HG02943 (cell line): ENCODE data around the gene WFIKKN2.

ENCODE experiments used
- ATAC-seq: cut with Tn5 transposase; IDR thresholded peaks from one replicate; pipeline ENCODE4 v1.9.1; 2021; ENCODE audit warnings: mild to moderate bottlenecking, low read depth, moderate library complexity; ENCODE audit not compliant: unreplicated experiment

Gene WFIKKN2

GRCh38 chr17:50808413-50808812, 27.0 kb upstream of the WFIKKN2 start:
- ATAC-seq = no peak

- ATAC-seq = no peak
Observed at GRCh38 chr17:50808888-50809287, 26.5 kb upstream of the WFIKKN2 start.

DNA sequence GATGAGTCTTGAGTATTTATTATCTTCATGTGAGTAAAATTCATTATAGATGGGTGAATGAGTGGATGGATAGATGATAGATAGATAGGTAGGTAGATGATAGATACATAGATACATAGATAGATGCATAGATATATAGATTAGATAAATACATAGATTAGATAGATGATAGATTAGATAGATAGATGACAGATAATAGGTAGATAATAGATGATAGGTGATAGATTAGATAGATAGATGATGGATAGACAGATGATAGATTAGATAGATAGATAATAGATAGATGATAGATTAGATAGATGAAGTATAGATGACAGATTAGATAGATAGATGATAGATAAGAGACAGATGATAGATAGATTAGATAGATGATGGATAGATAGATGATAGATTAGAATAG, 21.8 kb upstream of the WFIKKN2 start:
- ATAC-seq = no peak

DNA sequence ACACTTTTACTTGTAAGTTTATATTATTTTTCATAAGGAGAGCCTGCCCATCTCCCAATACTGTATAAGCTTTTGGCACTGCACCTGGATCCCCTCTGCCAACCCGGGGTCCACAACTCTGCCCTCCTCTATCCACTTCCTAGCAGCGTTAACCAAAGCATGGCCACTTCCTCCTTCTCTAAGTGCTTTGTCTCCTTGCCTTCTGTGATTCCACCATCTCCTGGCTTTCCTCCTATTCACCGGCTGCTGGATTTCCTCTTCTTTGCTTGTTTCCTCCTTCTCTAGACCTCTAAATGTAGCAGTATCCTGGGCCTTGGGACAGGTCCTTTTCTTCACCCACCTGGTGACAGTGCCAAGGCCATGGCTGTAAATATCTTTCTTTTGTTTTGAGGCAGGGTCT, 20.0 kb upstream of the WFIKKN2 start:
- no peak for ATAC-seq

DNA sequence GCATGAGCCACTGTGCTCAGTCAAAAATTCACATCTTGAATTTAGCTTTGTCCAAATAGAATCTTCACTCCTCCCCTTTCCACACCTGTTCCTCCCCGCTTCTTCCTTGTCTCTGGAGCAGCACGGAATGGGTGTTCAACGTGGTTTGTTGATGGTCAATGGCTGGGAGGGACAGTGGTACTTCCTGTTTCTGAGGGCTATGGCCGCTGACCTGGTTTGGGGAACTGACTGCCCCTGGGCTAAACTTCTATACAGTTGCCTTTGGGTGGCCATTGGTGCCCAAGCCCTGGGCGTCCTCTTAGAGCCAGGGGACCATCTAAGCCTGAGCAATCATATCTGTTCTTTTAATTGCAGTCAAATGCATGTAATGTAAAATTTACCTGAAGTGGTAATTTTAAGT, 19.1 kb upstream of the WFIKKN2 start:
- ATAC-seq = no peak

DNA sequence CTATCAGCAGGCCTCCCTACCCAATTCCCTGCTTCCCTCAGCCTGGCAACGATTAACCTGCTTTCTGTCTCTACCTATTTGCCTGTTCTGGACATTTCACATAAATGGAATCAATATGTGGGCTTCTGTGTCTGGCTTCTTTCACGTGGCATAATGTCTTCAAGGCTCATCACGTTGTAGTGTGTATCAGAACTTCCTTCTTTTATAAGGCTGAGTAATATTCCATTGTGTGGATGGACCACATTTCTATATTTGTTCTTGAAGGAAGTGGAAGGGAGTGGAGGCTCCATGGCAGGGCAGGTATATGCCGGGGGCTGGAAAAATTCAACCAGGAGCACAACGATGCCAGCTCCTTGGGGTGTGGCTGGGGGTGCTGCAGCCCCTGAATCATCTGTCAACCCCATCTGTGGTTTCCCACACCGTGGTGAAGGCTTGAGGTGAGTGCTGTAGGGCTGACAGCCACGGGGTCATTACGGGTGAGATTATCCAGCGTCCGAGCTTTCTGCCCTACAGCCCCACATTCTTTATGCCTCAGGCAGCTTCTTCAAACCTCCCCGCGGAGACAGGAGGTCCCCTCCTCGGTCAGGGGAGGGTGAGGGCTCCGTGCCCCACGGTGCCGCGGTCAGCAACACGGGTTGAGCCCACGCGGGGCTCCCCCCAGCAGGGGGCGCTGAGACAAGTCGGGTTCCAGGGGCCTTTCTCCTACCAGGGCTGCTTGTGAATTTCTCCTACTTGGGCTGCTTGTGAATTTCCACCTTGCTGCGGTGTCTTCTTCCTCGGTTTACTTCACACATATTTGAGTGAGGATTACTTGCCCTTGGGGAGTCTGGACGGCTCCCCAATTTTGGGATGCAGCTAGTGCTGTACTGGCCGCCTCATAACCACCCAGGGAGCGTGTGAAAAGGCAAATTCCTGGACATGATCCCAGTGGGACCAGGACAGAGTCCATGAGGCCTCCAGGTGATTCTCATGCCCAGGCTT, 18.3 kb upstream of the WFIKKN2 start:
- ATAC-seq = no peak

GRCh38 chr17:50817838-50818237, 17.5 kb upstream of the WFIKKN2 start:
- no peak for ATAC-seq

DNA sequence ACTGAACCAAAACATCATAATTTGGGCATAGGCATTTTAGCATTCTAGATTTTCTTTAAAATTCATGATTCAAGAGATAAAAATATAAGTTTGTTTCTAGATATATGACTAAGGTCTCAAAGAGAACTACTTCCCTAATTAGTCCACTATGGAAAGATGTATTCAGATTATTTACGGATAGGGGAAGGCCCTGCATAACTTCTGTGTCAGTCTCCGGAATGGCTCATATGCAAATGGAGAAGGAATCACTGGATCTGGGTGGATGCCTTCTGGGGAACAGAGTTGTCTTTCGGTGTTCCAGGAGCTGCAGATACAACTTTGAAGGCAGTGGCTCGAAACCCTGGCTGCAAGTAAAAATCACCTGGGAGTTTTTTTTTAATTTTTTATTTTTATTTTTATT, 17.1 kb upstream of the WFIKKN2 start:
- no peak for ATAC-seq

DNA sequence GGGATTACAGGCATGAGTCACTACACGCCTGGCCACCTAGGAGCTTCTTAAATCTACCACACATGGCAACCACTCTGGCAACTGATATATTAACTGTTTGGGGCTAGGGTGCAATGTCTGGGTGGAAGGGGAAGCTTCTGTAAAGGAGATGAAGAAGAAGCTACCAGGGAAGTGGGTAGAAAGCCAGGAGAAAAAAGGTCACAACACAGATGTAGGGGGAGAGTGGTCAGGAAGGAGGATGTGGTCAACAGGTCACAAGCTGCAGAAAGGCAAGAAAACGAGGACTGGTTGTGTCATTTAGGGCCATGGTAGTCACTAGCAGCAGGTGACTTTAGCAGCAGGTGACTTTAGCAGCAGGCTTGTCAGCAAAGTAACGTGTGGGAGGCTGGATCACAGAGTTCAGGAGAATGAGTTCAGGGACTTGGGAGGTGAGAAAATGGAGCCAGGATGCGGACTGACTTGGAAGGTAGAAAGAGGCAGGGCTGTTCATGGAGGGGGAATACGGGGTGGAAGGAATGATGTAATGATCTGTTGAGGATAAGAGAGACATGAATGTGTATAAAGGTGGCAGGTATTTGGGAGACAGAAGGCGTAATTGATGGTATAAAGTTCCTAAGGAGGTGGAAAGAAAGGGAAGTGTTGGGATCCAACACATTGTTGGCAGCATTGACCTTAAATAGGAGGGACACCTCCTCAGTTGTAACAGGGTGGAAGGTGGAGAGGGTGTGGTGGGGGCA, 16.3 kb upstream of the WFIKKN2 start:
- ATAC-seq = no peak

GRCh38 chr17:50820651-50821050, 14.7 kb upstream of the WFIKKN2 start:
- ATAC-seq = no peak

DNA sequence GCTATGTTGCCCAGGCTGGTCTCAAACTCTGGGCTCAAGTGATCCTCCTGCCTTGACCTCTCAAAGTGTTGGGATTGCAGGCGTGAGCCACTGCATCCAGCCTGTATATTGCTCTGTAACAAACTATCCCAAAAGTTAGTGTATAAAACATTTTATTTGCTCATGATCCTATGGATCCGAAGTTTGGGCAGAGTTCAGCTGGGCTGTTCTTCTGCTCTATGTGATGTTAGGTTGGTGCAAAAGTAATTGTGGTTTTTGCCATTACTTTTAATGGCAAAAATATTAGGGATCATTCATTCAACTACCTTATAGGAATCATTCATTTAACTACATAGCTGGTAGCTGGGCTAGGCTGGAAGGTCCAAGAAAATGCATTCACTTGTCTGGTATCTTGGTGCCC, 12.8 kb upstream of the WFIKKN2 start:
- no peak for ATAC-seq

DNA sequence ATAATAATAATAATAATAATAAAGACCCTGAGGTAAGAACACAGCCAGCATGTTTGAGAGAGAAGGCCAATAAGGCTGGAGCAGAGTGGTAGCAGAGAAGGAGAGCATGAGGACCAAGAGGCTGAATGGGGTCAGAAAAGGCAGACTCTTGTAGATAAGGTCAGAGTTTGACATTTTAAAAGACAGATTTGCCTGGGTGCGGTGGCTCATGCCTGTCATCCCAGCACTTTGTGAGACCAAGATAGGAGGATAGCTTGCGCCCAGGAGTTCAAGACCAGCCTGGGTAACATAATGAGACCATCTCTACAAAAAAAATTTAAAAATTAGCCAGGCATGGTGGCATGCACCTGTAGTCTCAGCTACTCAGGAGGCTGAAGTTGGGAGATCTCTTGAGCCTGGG, 11.0 kb upstream of the WFIKKN2 start:
- no peak for ATAC-seq

DNA sequence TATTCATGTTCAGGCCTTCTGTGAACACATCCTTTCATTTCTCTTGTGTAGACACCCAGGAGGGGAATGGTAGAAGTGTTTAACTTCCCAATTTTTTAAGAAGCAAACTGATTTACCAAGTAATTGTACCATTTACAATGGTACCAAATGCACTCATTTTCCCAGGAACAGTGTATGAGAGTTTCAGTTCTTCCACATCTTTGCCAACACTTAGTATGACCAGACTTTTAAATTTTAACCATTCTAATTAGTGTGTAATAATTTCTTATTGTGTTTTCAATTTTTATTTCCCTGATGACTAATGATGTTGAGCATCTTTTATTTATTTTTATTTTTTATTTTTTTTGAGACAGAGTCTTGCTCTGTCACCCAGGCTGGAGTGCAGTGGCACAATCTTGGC, 10.2 kb upstream of the WFIKKN2 start:
- ATAC-seq = no peak

GRCh38 chr17:50828508-50829170, 6.7 kb upstream of the WFIKKN2 start:
- no peak for ATAC-seq

- no peak for ATAC-seq
Observed at GRCh38 chr17:50829332-50829731, 6.1 kb upstream of the WFIKKN2 start.

- no peak for ATAC-seq
Observed at GRCh38 chr17:50830352-50830751, 5.0 kb upstream of the WFIKKN2 start.

GRCh38 chr17:50830994-50831393, 4.4 kb upstream of the WFIKKN2 start:
- ATAC-seq = no peak

GRCh38 chr17:50831471-50831928, 3.9 kb upstream of the WFIKKN2 start:
- ATAC-seq = no peak

DNA sequence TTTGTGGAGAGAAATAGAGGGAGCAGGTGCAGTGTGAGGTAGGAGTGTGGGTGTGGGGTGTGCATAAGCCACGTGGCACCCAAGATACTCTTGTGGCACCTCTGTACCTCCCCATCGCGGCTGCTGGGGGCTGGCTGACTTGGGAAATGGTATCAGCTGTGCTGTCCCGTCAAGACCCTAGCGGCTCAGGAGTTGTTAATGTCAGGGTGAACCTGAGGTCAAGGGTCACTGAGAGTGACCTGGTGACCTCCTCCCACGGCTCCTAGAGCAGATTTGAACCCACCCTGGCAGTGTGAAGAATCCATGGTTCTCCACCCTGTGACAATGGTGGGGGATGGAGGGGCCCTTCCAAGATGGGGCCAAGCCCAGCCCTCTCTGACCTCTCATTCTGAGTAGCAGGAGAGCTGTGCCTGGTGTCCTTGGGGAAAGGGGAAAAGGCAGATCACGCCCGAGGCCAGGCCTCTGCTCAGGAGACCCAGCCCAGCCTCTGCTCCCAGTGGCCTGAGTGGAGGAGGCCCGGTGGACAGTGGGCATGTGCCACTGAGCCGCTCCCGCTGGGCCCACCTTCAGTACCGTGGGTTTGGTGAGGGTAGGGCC, 3.0 kb upstream of the WFIKKN2 start:
- ATAC-seq = no peak

GRCh38 chr17:50832864-50833381, 2.5 kb upstream of the WFIKKN2 start:
- no peak for ATAC-seq
